HG03064 (cell line): ENCODE data around the gene RALBP1.

Source experiments
- ATAC-seq: cut with Tn5 transposase; IDR thresholded peaks from one replicate; pipeline ENCODE4 v1.9.1; 2021; ENCODE audit warnings: low read depth; ENCODE audit not compliant: unreplicated experiment

The RALBP1 gene

DNA sequence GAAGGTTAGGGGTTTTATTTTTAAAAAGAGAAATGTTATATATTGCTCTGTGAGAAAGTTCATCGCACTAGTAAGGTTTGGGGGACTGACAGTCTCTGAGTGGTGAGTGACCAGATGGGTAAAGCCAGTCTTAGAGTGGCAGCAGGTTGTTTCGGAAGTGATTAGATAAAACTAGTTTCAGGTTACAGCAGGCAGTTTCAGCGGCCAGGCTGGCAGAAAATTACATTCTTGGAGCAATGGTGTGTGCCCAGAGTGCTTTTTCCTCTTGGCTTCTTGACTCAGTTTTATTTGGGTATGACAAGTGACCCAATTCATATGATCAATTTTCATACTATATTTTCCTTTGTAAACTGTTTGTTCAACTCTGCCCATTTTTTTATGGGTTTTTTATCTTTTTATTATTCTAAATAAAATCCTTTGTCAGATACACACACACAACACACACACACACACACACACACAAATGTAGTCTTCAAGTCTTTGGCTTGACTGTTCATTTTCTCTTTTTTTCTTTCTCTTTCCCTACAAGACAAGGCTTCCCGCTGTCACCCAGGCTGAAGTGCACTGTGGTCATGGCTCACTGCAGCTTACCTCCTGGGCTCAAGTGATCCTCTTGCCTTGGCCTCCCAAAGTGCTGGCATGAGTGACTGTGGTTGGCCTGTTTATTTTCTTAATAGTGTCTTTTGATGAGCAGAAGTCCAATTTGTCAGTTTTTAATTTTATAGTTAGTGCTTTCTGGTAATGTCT is 30.9 kb downstream of the RALBP1 start:
- no peak for ATAC-seq

DNA sequence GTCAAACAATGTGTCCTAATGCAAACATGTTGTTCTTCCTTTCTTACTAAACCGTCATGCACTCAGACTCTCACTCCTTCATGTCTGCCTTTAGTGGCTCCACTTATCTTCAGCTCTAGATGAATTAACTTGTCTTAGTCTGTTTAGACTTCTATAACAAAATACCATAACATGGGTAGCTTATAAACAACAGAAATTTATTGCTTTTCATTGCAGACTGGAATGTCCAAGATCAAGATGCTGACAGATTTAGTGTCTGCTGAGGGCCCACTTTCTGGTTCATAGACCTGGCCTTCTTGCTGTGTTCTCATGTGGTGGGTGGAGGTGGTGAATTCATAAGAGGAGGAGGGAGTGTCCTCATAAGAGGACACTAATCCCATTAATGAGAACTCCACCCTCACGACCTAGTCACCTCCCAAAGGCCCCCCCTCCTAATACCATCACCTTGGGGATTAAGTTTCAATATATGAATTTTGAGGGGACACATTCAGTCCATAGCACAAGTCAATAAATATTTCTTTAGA is 32.3 kb downstream of the RALBP1 start:
- ATAC-seq = no peak

- ATAC-seq = no peak
Observed at GRCh38 chr18:9508446-9509025, 33.2 kb downstream of the RALBP1 start.

DNA sequence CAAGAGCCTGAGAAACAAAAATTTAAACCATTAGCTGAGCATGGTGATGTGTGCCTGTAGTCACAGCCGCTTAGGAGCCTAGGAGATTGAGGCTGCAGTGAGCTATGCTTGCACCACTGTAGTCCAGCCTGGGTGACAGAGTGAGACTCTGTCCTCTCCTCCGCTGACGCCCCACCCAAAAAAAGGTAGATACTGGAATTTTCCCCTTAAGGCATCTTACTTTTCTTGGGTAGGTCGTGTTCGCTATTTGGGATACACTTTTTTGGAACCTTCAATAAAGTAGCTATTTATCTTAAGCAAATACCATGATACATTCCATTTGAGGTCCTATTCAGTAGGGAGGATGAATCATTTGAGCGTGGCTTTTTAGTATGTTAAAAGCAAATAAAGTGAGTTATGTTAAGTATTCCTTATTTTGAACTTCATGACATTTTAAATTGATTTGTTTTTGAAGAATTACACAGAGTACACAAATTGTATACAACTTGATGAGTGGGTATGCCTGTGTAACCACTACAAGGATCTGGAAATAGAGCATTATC is 38.7 kb downstream of the RALBP1 start:
- no peak for ATAC-seq

- no peak for ATAC-seq
Observed at GRCh38 chr18:9516437-9517064, 41.2 kb downstream of the RALBP1 start.

DNA sequence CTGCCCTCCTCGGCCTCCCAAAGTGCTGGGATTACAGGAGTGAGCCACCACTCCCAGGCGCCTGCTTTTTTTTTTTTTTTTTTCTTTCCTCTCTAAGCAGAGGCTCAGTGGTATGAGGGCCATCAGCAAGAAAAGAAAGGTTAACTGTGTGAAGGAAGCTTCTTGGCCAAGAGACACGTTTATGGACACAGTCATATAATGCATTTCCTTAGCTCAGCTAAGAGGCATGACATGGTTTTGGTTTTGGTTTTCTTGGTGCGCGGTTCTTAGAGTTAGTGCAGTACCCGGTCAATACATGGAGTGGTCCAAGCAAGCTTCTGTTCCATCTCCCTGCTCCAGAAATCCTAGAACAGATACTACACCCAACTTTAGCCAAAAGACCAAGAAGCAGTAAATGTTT is 42.6 kb downstream of the RALBP1 start:
- no peak for ATAC-seq

DNA sequence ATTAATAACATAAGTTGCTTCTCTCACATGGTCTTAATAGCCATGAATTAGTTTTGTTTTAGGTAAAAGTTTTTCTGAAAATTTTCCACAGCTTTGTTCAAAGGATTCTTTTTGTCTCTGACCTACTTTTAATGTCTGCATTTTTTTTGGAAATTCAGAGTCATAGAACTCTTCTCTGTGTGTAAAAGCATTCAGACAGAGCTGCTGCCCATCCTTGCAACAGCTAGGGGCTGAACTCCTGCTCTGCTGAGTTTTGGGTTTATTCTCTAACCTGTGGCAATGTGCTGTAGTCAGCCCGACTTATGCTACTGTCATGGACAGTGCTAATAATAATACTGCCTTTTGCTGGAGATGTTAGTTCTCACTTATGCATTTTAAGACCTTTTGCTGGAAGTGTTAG is 44.1 kb downstream of the RALBP1 start:
- no peak for ATAC-seq

DNA sequence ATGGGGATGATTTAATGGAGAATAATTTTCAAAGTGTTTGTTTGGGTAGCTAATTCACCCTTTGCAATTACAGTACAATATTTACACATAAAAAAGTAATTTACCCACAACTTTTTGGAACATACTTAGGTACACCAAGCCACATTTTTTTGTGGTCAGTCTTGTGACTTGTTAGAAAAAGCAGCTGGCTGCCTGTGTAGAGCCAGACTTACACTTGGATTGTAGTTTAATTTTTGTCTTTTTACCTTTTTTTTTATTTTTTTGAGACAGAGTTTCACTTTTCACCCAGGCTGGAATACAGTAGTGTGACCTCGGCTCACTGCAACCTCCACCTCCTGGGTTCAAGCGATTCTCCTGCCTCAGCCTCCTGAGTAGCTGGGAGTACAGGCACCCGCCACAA is 45.4 kb downstream of the RALBP1 start:
- no peak for ATAC-seq

DNA sequence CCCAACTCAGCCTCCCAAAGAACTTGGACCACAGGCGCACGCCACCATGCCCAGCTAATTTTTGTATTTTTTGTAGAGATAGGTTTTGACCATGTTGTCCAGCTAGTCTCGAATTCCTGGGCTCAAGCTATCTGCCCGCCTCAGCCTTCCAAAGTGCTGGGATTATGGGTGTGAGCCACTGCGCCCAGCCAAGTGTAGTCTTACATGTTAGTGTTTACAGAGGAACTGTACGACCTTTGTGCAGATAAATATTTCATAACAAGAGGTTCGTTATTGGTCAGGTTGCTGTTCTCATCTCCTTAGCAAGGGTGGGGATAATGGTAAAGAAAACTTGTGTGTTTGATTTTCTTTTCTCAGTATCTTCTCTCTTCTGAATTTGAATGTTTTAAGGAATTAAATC is 46.5 kb downstream of the RALBP1 start:
- ATAC-seq = no peak

- ATAC-seq = no peak
Observed at GRCh38 chr18:9522952-9523351, 47.6 kb downstream of the RALBP1 start.

DNA sequence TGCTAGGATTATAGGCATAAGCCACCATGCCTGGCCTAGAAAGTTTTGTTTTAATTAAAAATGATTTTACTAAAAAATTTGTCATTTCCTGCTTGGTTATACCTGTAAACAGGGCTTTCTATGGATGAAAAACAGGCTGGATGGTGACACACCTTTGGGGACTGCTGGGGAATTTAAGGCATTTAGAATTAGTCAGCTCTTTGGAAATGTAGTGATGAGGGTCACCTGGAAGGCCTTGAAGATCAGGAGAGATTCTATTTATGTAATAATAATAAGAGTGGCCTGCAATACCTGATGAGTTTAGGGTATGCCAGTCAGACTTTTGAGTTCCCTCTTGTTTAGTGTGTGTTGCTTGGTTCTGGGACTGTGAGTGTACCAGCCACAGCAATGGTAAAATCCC is 51.1 kb downstream of the RALBP1 start:
- ATAC-seq = no peak

- no peak for ATAC-seq
Observed at GRCh38 chr18:9530226-9531009, 55.1 kb downstream of the RALBP1 start.

DNA sequence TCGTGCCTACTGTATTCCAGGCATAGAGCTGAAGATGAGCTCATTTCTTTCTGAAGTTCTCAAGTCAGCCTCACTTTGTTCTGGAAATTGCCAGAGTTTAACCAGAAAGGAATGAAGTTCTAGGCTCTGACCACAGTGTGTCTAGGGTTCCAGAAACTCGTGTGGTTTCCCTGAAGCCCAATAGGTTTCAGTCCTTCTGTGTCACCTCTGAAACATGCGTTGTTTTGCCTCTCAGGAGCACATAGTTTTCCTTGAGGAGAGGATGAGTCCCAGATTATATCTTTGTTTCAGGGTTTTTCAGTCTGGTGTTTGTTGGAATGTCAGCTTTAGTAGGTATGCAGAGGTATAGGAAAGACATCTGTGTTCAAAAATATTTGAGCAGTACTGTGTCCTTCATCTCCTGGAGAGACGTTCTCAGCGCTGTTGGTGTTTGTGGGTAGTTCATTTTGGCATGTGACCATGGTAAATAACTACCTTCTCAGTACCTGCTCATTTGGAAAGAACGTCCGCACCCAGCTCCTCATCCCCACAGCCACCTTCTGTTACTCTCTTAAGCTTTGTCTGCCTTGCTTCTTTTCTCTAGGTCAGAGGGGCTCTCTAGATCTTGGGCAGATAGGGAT is 56.6 kb downstream of the RALBP1 start:
- no peak for ATAC-seq

GRCh38 chr18:9534844-9535243 is 59.5 kb downstream of the RALBP1 start:
- no peak for ATAC-seq

GRCh38 chr18:9535430-9535991 is 60.2 kb downstream of the RALBP1 start:
- no peak for ATAC-seq

GRCh38 chr18:9536354-9537152 is 61.2 kb downstream of the RALBP1 start:
- ATAC-seq = no peak

DNA sequence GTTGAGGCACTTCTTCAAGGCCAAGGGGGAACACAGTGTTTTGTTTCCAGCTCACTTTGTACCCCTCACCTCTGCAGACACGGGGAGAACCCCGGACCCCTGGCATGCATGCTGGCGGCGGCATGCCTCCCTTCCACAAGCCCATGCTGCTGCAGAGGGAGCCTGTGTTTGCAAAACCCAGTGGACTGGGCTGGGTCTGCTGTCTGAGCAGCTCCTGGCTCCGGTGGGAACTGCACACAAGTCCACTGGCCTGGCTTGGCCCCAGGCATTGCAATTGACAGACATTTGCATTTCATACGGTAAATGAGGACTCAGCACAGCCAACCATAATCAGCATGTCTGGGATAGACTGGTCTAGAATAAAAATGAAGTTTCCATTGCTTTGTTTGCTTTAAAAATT is 62.4 kb downstream of the RALBP1 start:
- no peak for ATAC-seq

DNA sequence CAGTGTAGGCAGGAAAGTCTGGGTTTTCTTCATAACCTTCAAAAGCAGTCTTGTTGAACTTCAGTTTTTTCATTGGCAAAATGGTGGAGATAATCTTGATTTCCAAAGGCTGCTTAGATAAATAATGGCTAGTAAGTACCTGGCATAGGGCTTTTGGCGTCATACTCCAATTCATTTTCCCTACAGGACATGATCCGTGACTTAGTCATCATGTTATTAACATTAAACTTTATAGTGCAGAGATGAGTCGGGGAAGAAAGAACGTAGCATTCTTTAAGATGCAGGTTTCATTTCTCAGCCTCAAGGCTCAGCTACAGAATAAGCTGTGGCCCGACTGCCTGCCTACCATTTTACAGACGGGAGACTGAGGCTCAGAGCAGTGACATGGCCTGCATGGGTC is 64.0 kb downstream of the RALBP1 start:
- no peak for ATAC-seq

GRCh38 chr18:9539938-9540337 is 64.6 kb downstream of the RALBP1 start:
- ATAC-seq = no peak
